IMR-90 (cell line): ENCODE measurements around the gene PCID2. TPM values are rescaled to one million over a fixed set of nuclear protein-coding genes. Genes with fewer than 3 reads are reported as not detected.

Experiments
- ATAC-seq: fragments of 200-7000 bp; cut with Tn5 transposase; 2 replicates; pipeline ENCODE4 v1.9.1; 2020; ENCODE audit warnings: low read depth, mild to moderate bottlenecking, moderate library complexity
- BruUV-seq: library from RNA; stranded (reverse); fragments of 400-500 nt; replicated peaks from 2 replicates; lab custom pipeline; 2021; lab: Mats Ljungman, UMichigan
- CTCF ChIA-PET: fragments of 300-600 bp; formaldehyde crosslinking; extraction: SDS; loops from one replicate; lab custom pipeline; 2021; ENCODE audit warnings: antibody characterized with exemption; lab: Yijun Ruan, JAX
- POLR2A ChIA-PET: fragments of 300-600 bp; sonication (Branson Sonifier 250); formaldehyde crosslinking; loops from one replicate; lab custom pipeline; 2022; ENCODE audit warnings: antibody characterized with exemption; ENCODE audit not compliant: unreplicated experiment; lab: Charles Lee
- DNase-seq: peaks from one replicate; pipeline ENCODE4 v3.0.0; 2013
- H2AFZ ChIP-seq: replicated peaks from 2 replicates; pipeline ENCODE3; 2013; ENCODE audit warnings: low read length, mild to moderate bottlenecking; ENCODE audit not compliant: poor library complexity
- H2AK5ac ChIP-seq: 2 replicates; pipeline ENCODE4 v1.6.1; 2013; ENCODE audit warnings: low read depth, low read length, inconsistent platforms
- H2AK9ac ChIP-seq: replicated peaks from 2 replicates; pipeline ENCODE3; 2013; ENCODE audit warnings: mild to moderate bottlenecking, low read depth, low read length, moderate library complexity; ENCODE audit not compliant: poor library complexity
- H2BK120ac ChIP-seq: 2 replicates; pipeline ENCODE4 v1.6.1; 2013; ENCODE audit warnings: low read depth, low read length, inconsistent platforms
- H2BK15ac ChIP-seq: 3 replicates; pipeline ENCODE4 v1.6.1; 2013; ENCODE audit warnings: low read depth, low read length, inconsistent platforms
- H2BK20ac ChIP-seq: 2 replicates; pipeline ENCODE4 v1.6.1; 2013; ENCODE audit warnings: low read depth, mild to moderate bottlenecking, inconsistent platforms, low read length, moderate library complexity
- H2BK5ac ChIP-seq: 2 replicates; pipeline ENCODE4 v1.6.1; 2013; ENCODE audit warnings: mild to moderate bottlenecking, low read depth, low read length, inconsistent platforms; ENCODE audit not compliant: poor library complexity, severe bottlenecking
- H3K14ac ChIP-seq: replicated peaks from 2 replicates; pipeline ENCODE4 v1.6.1; 2013; ENCODE audit warnings: low read depth, low read length, inconsistent platforms
- H3K18ac ChIP-seq: 2 replicates; pipeline ENCODE4 v1.6.1; 2013; ENCODE audit warnings: low read depth, low read length, control low read depth
- H3K23ac ChIP-seq: 2 replicates; pipeline ENCODE4 v1.6.1; 2013; ENCODE audit warnings: low read depth, low read length, inconsistent platforms
- H3K27ac ChIP-seq: 2 replicates; pipeline ENCODE4 v1.5.1; 2013; ENCODE audit warnings: mild to moderate bottlenecking, control low read depth, low read length; ENCODE audit not compliant: insufficient read depth
- H3K27me3 ChIP-seq: 2 replicates; pipeline ENCODE4 v1.6.1; 2013; ENCODE audit warnings: low read length; ENCODE audit not compliant: control insufficient read depth, insufficient read depth
- H3K36me3 ChIP-seq: 2 replicates; pipeline ENCODE4 v1.6.1; 2013; ENCODE audit warnings: low read length, mixed read lengths; ENCODE audit not compliant: control insufficient read depth, insufficient read depth
- H3K4ac ChIP-seq: 2 replicates; pipeline ENCODE4 v1.6.1; 2013; ENCODE audit warnings: low read depth, low read length, inconsistent platforms
- H3K4me1 ChIP-seq: 2 replicates; pipeline ENCODE4 v1.6.1; 2013; ENCODE audit warnings: low read length, mixed read lengths; ENCODE audit not compliant: control insufficient read depth, insufficient read depth
- H3K4me2 ChIP-seq: 2 replicates; pipeline ENCODE4 v1.6.1; 2013; ENCODE audit warnings: low read depth, mild to moderate bottlenecking, control low read depth, low read length, moderate library complexity
- H3K4me3 ChIP-seq: 2 replicates; pipeline ENCODE4 v1.5.1; 2013; ENCODE audit warnings: low read depth, mild to moderate bottlenecking, control low read depth, low read length, moderate library complexity; ENCODE audit not compliant: insufficient read depth
- H3K56ac ChIP-seq: 2 replicates; pipeline ENCODE4 v1.6.1; 2013; ENCODE audit warnings: low read length, inconsistent platforms; ENCODE audit not compliant: insufficient read depth; ENCODE audit errors: extremely low read depth
- H3K79me1 ChIP-seq, 2 experiments: 2 replicates each; pipeline ENCODE4 v1.6.1; 2013; ENCODE audit warnings: low read length in 2 of 2, inconsistent platforms in 1 of 2, low read depth in 1 of 2
- H3K9ac ChIP-seq: 2 replicates; pipeline ENCODE4 v1.6.1; 2013; ENCODE audit warnings: low read depth, low read length, control low read depth
- H3K9me1 ChIP-seq: 2 replicates; pipeline ENCODE4 v1.6.1; 2013; ENCODE audit warnings: low read length, inconsistent platforms; ENCODE audit not compliant: insufficient read depth
- H3K9me3 ChIP-seq: 2 replicates; pipeline ENCODE4 v1.6.1; 2013; ENCODE audit warnings: low read length; ENCODE audit not compliant: control insufficient read depth, insufficient read depth
- H4K20me1 ChIP-seq: 2 replicates; pipeline ENCODE4 v1.6.1; 2013; ENCODE audit warnings: low read length, inconsistent platforms; ENCODE audit not compliant: insufficient read depth
- H4K5ac ChIP-seq: 2 replicates; pipeline ENCODE4 v1.6.1; 2013; ENCODE audit warnings: mild to moderate bottlenecking, low read depth, low read length, control low read depth
- H4K8ac ChIP-seq, 2 experiments: 2 replicates each; pipeline ENCODE4 v1.6.1; 2013; ENCODE audit warnings: low read depth in 2 of 2, low read length in 2 of 2, control low read depth in 1 of 2, inconsistent platforms in 1 of 2
- H4K91ac ChIP-seq: 2 replicates; pipeline ENCODE4 v1.6.1; 2013; ENCODE audit warnings: low read depth, low read length, inconsistent platforms; ENCODE audit not compliant: insufficient read depth
- BHLHE40 ChIP-seq: fragments of 150-350 bp; IDR thresholded peaks from 2 replicates; pipeline ENCODE4 v1.6.1; 2016; ENCODE audit warnings: mild to moderate bottlenecking, low read depth, low read length
- MXI1 ChIP-seq: IDR thresholded peaks from 2 replicates; pipeline ENCODE4 v1.6.1; 2012; ENCODE audit warnings: low read depth, mild to moderate bottlenecking, low read length, moderate library complexity, borderline replicate concordance
- POLR2A ChIP-seq: IDR thresholded peaks from 2 replicates; pipeline ENCODE4 v1.6.1; 2012; ENCODE audit warnings: mild to moderate bottlenecking, low read depth, low read length
- RCOR1 ChIP-seq: IDR thresholded peaks from 2 replicates; pipeline ENCODE4 v1.6.1; 2012; ENCODE audit warnings: mild to moderate bottlenecking, low read length, improper control_type of control experiment; ENCODE audit not compliant: insufficient replicate concordance
- RFX5 ChIP-seq: IDR thresholded peaks from 2 replicates; pipeline ENCODE4 v1.8.0; 2012; ENCODE audit warnings: low read depth, mild to moderate bottlenecking, low read length, moderate library complexity
- WGBS, 2 experiments: methylation state at CpG; one replicate each; pipeline versions ENCODE4 v1.1.5 to v1.1.7; 2013; ENCODE audit warnings: missing lambda C conversion rate in 2 of 2; ENCODE audit not compliant: insufficient read length in 1 of 2; ENCODE audit errors: extremely low coverage in 2 of 2; 5-methylcytosine and 5-hydroxymethylcytosine counted together
- dilution Hi-C: fragments of 300-500 bp; cut with HindIII; formaldehyde crosslinking; loops from one replicate; pipeline ENCODE4 v1.14.3; 2018; ENCODE audit warnings: low sequenced_read_pairs; ENCODE audit not compliant: unreplicated experiment
- in situ Hi-C: fragments of 300-500 bp; cut with MboI; formaldehyde crosslinking; loops from 3 replicates; pipeline ENCODE4 v1.14.3; 2019; ENCODE audit warnings: low sequenced_read_pairs, inconsistent platforms, mixed read lengths
- intact Hi-C: fragments of 100-400 bp; cut with micrococcal nuclease; formaldehyde crosslinking; loops from 2 replicates; pipeline ENCODE4 v1.10.0; 2022
- polyA plus RNA-seq, 3 experiments: library from polyadenylated mRNA; depleted of rRNA; stranded (reverse); fragments of >200 nt; gene quantifications; 2 replicates each; pipeline ENCODE4 v1.2.3, GENCODE V29; 2012; ENCODE audit warnings: low replicate concordance in 1 of 3
- total RNA-seq: library from RNA; depleted of rRNA; stranded (reverse); fragments of >200 nt; gene quantifications from 2 replicates; pipeline ENCODE4 v1.2.3, GENCODE V29; 2012
- TF ChIP-seq, protein P1 (sequence below): fragments of 150-350 bp; IDR thresholded peaks from 2 replicates; pipeline ENCODE4 v1.6.1; 2016; ENCODE audit warnings: low read depth, mild to moderate bottlenecking, low read length, moderate library complexity, borderline replicate concordance

PCID2 gene
- total and polyA plus RNA-seq, 2 of the 4 experiments (the other 2 are of a cell fraction) = 83.5 to 90.9 TPM

DNA sequence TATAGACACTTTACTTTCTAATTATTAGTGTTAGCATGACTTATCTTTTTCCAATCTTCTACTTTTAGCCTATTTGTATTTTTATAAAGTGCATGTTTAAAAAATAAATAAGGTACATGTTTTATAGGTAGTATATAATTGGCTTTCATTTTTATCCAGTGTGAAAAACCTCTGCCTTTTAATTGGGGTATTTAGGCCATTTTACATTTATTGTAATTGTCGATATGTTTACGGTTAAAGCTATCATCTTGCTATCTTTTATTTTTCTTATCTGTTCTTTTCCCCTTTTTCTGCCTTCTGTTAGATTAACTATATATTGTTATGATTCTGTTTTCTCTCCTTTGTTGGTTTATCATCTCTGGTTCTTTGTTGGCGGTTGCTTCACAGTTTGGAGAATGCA, 40.9 kb downstream of the PCID2 start:
- Histone ChIP-seq H2AFZ (no peak overlapping the region), H3K4me2 (no peak overlapping the region), H2BK5ac (no peak overlapping the region), H3K27ac (no peak overlapping the region), H3K4ac (no peak overlapping the region), H2AK9ac (no peak overlapping the region), H4K8ac (no peak overlapping the region), H3K27me3 (no peaks in the 10 kb centered on the region), H3K4me3 (no peak overlapping the region), H3K23ac (no peak overlapping the region), H3K14ac (no peak overlapping the region), H2AK5ac (no peak overlapping the region), H4K5ac (no peak overlapping the region), H2BK20ac (no peak overlapping the region), H2BK15ac (no peak overlapping the region), H4K20me1 (no peaks in the 10 kb centered on the region), H3K18ac (no peak overlapping the region), H3K36me3 (peaks cover 23% of the 10 kb centered on the region), H3K79me1 (peaks cover 0 to 12% of the 10 kb centered on the region in 2 experiments; a peak in 2 of 4 replicates), H2BK120ac (no peak overlapping the region), H3K9ac (no peak overlapping the region), H3K9me3 (0 out of 2 replicates have a peak, but pooled peaks cover 2% of the 10 kb centered on the region), H4K91ac (no peak overlapping the region), H3K4me1 (peaks cover 8% of the 10 kb centered on the region), H3K9me1 (peaks cover 4% of the 10 kb centered on the region), H3K56ac (no peak overlapping the region)
- no peak for DNase-seq
- no peak for ATAC-seq
- TF ChIP-seq, protein P1, sequence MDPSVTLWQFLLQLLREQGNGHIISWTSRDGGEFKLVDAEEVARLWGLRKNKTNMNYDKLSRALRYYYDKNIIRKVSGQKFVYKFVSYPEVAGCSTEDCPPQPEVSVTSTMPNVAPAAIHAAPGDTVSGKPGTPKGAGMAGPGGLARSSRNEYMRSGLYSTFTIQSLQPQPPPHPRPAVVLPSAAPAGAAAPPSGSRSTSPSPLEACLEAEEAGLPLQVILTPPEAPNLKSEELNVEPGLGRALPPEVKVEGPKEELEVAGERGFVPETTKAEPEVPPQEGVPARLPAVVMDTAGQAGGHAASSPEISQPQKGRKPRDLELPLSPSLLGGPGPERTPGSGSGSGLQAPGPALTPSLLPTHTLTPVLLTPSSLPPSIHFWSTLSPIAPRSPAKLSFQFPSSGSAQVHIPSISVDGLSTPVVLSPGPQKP = no peak
- TF ChIP-seq MXI1 (no peak), RFX5 (no peak), POLR2A (no peak), BHLHE40 (no peak), RCOR1 (no peak)
- ChIA-PET CTCF (no interaction called here), POLR2A (no interaction called here)
- intact Hi-C loops = no loop called here
- BruUV-seq = no TSS peak
- WGBS, 2 experiments = no CpG with 5 or more reads among the region's 3 CpGs
- in situ Hi-C loops = no loop called here
- dilution Hi-C loops = no loop called here
